MG63 (cell line): Measurements from ENCODE around the gene DPP10. TPM values are rescaled to one million over a fixed set of nuclear protein-coding genes. Genes with fewer than 3 reads are reported as not detected.
"Not testable (repeated sequence)": the region's sequence is repeated elsewhere in the genome, so short reads cannot be mapped to it uniquely, and the experiment has no call there.

Experiments used
- DNase-seq: peaks from one replicate; pipeline ENCODE4 v3.0.0-alpha.2; 2020
- H3K27me3 ChIP-seq: fragments of 250-450 bp; sonication (Bioruptor Pico); 2 replicates; pipeline ENCODE4 v1.5.1; 2020; ENCODE audit warnings: mild to moderate bottlenecking, moderate library complexity
- H3K36me3 ChIP-seq: fragments of 250-450 bp; sonication (Bioruptor Pico); 2 replicates; pipeline ENCODE4 v1.5.1; 2020; ENCODE audit warnings: mild to moderate bottlenecking, moderate library complexity
- H3K4me3 ChIP-seq: fragments of 250-450 bp; sonication (Bioruptor Pico); 2 replicates; pipeline ENCODE4 v1.5.1; 2020; ENCODE audit warnings: mild to moderate bottlenecking, moderate library complexity
- H3K9me3 ChIP-seq: fragments of 250-450 bp; sonication (Bioruptor Pico); 2 replicates; pipeline ENCODE4 v1.5.1; 2020; ENCODE audit warnings: mild to moderate bottlenecking, moderate library complexity
- total RNA-seq: library from RNA; depleted of rRNA; stranded (reverse); fragments of >200 nt; shearing (Covaris generic); gene quantifications from 2 replicates; pipeline ENCODE4 v1.2.3, GENCODE V29; 2014; ENCODE audit warnings: low replicate concordance

Gene DPP10
- total RNA-seq, 1 experiment from 2014 or later = 6.4 TPM

- no peaks in the 10 kb centered on the region; the same call in none of the 2 replicates for H3K27me3 ChIP-seq
- H3K9me3 ChIP-seq = no peaks in the 10 kb centered on the region
- H3K4me3 ChIP-seq = no peak overlapping the region
- DNase-seq = no peak
- H3K36me3 ChIP-seq = no peaks in the 10 kb centered on the region
These were observed 30.3 kb downstream of the DPP10 start for GRCh38 chr2:114472726-114473125.

GRCh38 chr2:114488841-114489530 is 46.5 kb downstream of the DPP10 start:
- Histone ChIP-seq H3K36me3 (no peaks in the 10 kb centered on the region), H3K9me3 (no peaks in the 10 kb centered on the region), H3K27me3 (no peaks in the 10 kb centered on the region), H3K4me3 (no peak overlapping the region)
- DNase-seq = no peak

- no peak for DNase-seq
- H3K4me3 ChIP-seq = no peak overlapping the region
- H3K27me3 ChIP-seq = no peaks in the 10 kb centered on the region
- H3K36me3 ChIP-seq = no peaks in the 10 kb centered on the region
- H3K9me3 ChIP-seq = no peaks in the 10 kb centered on the region
These were observed 52.6 kb downstream of the DPP10 start for GRCh38 chr2:114495046-114495445.

- Histone ChIP-seq H3K36me3 (no peaks in the 10 kb centered on the region), H3K4me3 (no peak overlapping the region), H3K27me3 (no peaks in the 10 kb centered on the region), H3K9me3 (no peaks in the 10 kb centered on the region)
- DNase-seq = no peak
These were observed 54.5 kb downstream of the DPP10 start for GRCh38 chr2:114496959-114497358.

- DNase-seq = no peak
- no peaks in the 10 kb centered on the region for H3K27me3 ChIP-seq
- H3K4me3 ChIP-seq = no peak overlapping the region
- no peaks in the 10 kb centered on the region for H3K36me3 ChIP-seq
- no peaks in the 10 kb centered on the region for H3K9me3 ChIP-seq
These were observed 56.7 kb downstream of the DPP10 start for GRCh38 chr2:114499101-114499500.

GRCh38 chr2:114507744-114508143 is 65.3 kb downstream of the DPP10 start:
- H3K9me3 ChIP-seq = no peaks in the 10 kb centered on the region

GRCh38 chr2:114515882-114516281 is 73.4 kb downstream of the DPP10 start:
- H3K4me3 ChIP-seq = no peak overlapping the region
- H3K36me3 ChIP-seq = no peaks in the 10 kb centered on the region
- no peaks in the 10 kb centered on the region for H3K9me3 ChIP-seq
- no peaks in the 10 kb centered on the region for H3K27me3 ChIP-seq
- DNase-seq = no peak

More at GRCh38 chr2:114507744-114508143, 65.3 kb downstream of the DPP10 start:
- Histone ChIP-seq H3K4me3 (no peak overlapping the region), H3K27me3 (no peaks in the 10 kb centered on the region), H3K36me3 (no peaks in the 10 kb centered on the region)
- no peak for DNase-seq

GRCh38 chr2:114517580-114517979 is 75.1 kb downstream of the DPP10 start:
- peak; percentile 10 for DNase-seq
- no peaks in the 10 kb centered on the region for H3K9me3 ChIP-seq
- no peaks in the 10 kb centered on the region for H3K27me3 ChIP-seq
- H3K4me3 ChIP-seq = no peak overlapping the region
- H3K36me3 ChIP-seq = no peaks in the 10 kb centered on the region

- H3K4me3 ChIP-seq = no peak overlapping the region
- no peak for DNase-seq
- H3K9me3 ChIP-seq = no peaks in the 10 kb centered on the region
- H3K27me3 ChIP-seq = no peaks in the 10 kb centered on the region
- H3K36me3 ChIP-seq = no peaks in the 10 kb centered on the region
These were observed 76.3 kb downstream of the DPP10 start for GRCh38 chr2:114518738-114519137.

GRCh38 chr2:114522612-114523011 is 80.2 kb downstream of the DPP10 start:
- not testable (repeated sequence) for H3K36me3 ChIP-seq, H3K9me3 ChIP-seq, DNase-seq, H3K4me3 ChIP-seq, H3K27me3 ChIP-seq

- no peak for DNase-seq
- no peak overlapping the region for H3K4me3 ChIP-seq
- no peaks in the 10 kb centered on the region for H3K9me3 ChIP-seq
- H3K36me3 ChIP-seq = no peaks in the 10 kb centered on the region
- H3K27me3 ChIP-seq = no peaks in the 10 kb centered on the region
These were observed 83.5 kb downstream of the DPP10 start for GRCh38 chr2:114525955-114526354.

GRCh38 chr2:114526841-114527240 is 84.4 kb downstream of the DPP10 start:
- Histone ChIP-seq H3K36me3 (no peaks in the 10 kb centered on the region), H3K27me3 (no peaks in the 10 kb centered on the region), H3K9me3 (no peaks in the 10 kb centered on the region), H3K4me3 (no peak overlapping the region)
- no peak for DNase-seq

- no peaks in the 10 kb centered on the region for H3K36me3 ChIP-seq
- no peaks in the 10 kb centered on the region for H3K9me3 ChIP-seq
- no peaks in the 10 kb centered on the region for H3K27me3 ChIP-seq
- H3K4me3 ChIP-seq = no peak overlapping the region
- DNase-seq = no peak
These were observed 85.0 kb downstream of the DPP10 start for GRCh38 chr2:114527330-114527983.

GRCh38 chr2:114534116-114535084 is 92.0 kb downstream of the DPP10 start:
- Histone ChIP-seq H3K4me3 (no peak overlapping the region), H3K9me3 (no peaks in the 10 kb centered on the region), H3K36me3 (no peaks in the 10 kb centered on the region), H3K27me3 (no peaks in the 10 kb centered on the region)
- no peak for DNase-seq

GRCh38 chr2:114537777-114538176 is 95.3 kb downstream of the DPP10 start:
- Histone ChIP-seq H3K4me3 (no peak overlapping the region), H3K9me3 (no peaks in the 10 kb centered on the region), H3K36me3 (no peaks in the 10 kb centered on the region), H3K27me3 (no peaks in the 10 kb centered on the region)
- DNase-seq = no peak

- DNase-seq = no peak
- H3K27me3 ChIP-seq = no peaks in the 10 kb centered on the region
- H3K4me3 ChIP-seq = no peak overlapping the region
- no peaks in the 10 kb centered on the region for H3K9me3 ChIP-seq
- H3K36me3 ChIP-seq = no peaks in the 10 kb centered on the region
These were observed 100.3 kb downstream of the DPP10 start for GRCh38 chr2:114542695-114543094.

- Histone ChIP-seq H3K4me3 (no peak overlapping the region), H3K27me3 (no peaks in the 10 kb centered on the region), H3K36me3 (no peaks in the 10 kb centered on the region), H3K9me3 (no peaks in the 10 kb centered on the region)
- no peak for DNase-seq
These were observed 100.9 kb downstream of the DPP10 start for GRCh38 chr2:114543236-114543766.
